NCI-H2196 treated with DMSO at 0.1 percent for 48 hours (cell line): ENCODE measurements around the gene LSM2.

Source experiments
- DNase-seq: peaks from one replicate; lab custom pipeline; 2025; ENCODE audit not compliant: unreplicated experiment; lab: John Stamatoyannopoulos, UW

The LSM2 gene

GRCh38 chr6:31777667-31778050 is 29.1 kb downstream of the LSM2 start:
- DNase-seq, result no peak

- peak; percentile 70 for DNase-seq
These were observed 29.6 kb downstream of the LSM2 start, which contains the start of gene VWA7 for GRCh38 chr6:31776989-31777666. VWA7 (minus strand) TSS chr6:31777328; CDS start chr6:31776779, 549 bp downstream.

- DNase-seq, result no peak
These were observed 30.2 kb downstream of the LSM2 start for GRCh38 chr6:31776485-31776988.

GRCh38 chr6:31775633-31776484 is 30.9 kb downstream of the LSM2 start:
- no peak for DNase-seq

GRCh38 chr6:31775184-31775583 is 31.6 kb downstream of the LSM2 start:
- no peak for DNase-seq

DNA sequence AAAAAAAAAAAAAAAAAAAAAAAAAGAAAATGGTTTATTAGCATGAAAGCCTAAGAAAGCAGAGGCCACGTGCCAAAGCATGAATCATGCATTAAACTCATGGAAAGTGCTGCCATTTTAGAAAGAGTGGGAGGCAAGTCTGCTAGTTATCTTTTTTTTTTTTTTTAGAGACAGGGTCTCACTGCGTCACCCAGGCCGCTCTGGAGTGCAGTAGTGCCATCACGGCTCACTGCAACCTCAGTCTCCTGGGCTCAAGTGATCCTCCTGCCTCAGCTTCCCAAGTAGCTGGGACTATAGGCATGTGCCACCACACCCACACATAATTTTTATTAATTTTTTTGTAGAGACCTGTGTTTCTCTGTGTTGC is 34.8 kb downstream of the LSM2 start:
- DNase-seq, result no peak

DNA sequence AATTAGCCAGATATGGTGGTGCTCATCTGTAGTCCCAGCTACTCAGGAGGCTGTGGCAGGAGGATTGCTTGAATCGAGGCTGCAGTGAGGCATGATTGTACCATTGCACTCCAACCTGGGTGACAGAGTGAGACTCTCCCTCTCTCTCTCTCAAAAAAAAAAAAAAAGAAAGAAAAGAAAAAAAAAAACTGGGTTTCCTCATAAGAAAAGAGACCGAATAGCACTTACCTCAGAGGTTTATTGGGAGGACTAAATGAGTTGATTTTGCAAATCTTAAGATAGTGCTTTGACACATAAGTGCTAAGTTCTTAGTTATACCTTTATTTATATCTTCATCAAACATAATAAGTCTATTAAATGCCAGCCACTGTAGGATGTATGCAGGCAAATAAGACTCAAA is 35.9 kb downstream of the LSM2 start:
- DNase-seq, result no peak

- peak; percentile 47 for DNase-seq
These were observed 36.9 kb downstream of the LSM2 start for GRCh38 chr6:31769684-31770371.

GRCh38 chr6:31768363-31769257 is 38.2 kb downstream of the LSM2 start:
- DNase-seq, result no peak

DNA sequence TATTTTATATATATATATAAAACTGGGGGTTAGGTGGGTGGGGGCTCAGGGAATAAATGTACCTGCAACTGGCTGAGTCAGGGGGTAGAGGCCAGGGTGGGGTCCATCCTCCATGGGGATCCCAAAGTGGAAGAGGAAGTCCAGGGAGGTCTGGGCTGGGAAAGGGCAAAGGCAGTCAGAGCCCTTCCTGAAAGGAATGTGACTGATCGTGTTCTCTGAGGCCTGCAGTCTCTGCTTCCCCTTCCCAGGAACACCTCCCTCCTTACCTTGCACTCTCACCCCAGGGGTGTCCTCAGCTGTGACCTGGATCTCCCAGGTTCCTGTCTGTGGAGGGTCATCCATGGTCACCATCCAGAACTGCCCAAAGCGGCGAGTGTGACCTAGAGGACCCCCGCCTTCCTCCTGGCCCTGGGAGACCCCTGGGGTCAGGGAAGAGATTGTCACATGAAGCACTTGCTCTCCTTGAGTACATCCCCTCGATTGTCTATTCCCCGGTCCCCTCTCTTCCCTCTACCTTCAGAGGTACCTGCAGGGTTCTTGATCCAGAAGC is 39.6 kb downstream of the LSM2 start:
- DNase-seq, result no peak

GRCh38 chr6:31765910-31766794 is 40.6 kb downstream of the LSM2 start:
- DNase-seq, result no peak

- no peak for DNase-seq
These were observed 41.2 kb downstream of the LSM2 start for GRCh38 chr6:31765559-31765909.

DNA sequence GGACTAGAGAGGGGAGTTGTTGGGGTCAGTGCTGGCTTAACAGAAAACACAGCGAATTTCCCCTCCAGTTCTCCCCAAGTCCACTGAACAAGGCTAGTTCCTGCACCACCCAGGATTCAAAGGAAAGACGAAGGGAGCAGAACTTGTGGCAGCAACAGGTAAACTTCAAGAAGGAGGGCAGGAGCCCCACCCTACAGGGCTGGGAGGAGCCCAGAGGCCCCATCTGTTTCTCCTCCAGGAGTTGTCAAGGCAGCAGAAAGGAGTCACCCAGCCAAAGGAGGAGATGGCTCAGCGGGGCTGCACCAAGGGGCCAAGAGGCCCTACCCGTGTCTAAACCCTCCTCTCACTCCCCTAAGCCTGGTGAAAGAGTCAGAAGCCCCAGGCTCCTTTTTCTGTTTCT is 42.6 kb downstream of the LSM2 start:
- DNase-seq, result no peak

DNA sequence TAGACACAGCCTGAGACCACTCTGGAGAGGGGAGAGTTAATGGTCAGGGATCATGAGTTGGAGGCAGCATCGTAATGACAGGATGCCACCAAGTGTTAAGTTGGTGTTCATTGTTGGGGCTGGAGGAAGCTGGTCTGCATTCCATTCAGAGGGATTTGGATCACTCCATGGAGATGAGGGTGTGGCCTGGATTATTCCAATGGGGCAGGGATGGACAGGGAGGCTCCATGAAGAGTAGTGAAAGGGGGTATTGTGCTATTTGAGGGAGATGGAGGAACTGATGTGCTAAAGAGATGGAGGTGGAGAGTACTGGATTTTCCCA is 43.2 kb downstream of the LSM2 start:
- DNase-seq, result no peak

GRCh38 chr6:31762878-31763618 is 43.7 kb downstream of the LSM2 start:
- no peak for DNase-seq

GRCh38 chr6:31762356-31762755 is 44.4 kb downstream of the LSM2 start, which contains the start of gene SAPCD1:
SAPCD1 (plus strand) TSS chr6:31762656; CDS start chr6:31763055, 399 bp downstream.
- no peak for DNase-seq

GRCh38 chr6:31761343-31761742 is 45.4 kb downstream of the LSM2 start:
- DNase-seq, result no peak

GRCh38 chr6:31760790-31761189 is 46.0 kb downstream of the LSM2 start:
- no peak for DNase-seq

GRCh38 chr6:31758281-31758680 is 48.5 kb downstream of the LSM2 start:
- no peak for DNase-seq
